Stimulated activated CD8-positive, alpha-beta memory T cell treated with anti-CD3 and anti-CD28 coated beads, Interleukin-15, amount 100 ng/mL, for 4 hours (primary cell): Measurements from ENCODE around the gene URM1.
"Not testable (repeated sequence)": the region's sequence is repeated elsewhere in the genome, so short reads cannot be mapped to it uniquely, and the experiment has no call there.

Experiments used
- DNase-seq, 2 donors: peaks; one replicate each; pipeline ENCODE4 v3.0.0-alpha.2; 2020; ENCODE audit warnings: low read depth in 2 of 2

The URM1 gene

DNA sequence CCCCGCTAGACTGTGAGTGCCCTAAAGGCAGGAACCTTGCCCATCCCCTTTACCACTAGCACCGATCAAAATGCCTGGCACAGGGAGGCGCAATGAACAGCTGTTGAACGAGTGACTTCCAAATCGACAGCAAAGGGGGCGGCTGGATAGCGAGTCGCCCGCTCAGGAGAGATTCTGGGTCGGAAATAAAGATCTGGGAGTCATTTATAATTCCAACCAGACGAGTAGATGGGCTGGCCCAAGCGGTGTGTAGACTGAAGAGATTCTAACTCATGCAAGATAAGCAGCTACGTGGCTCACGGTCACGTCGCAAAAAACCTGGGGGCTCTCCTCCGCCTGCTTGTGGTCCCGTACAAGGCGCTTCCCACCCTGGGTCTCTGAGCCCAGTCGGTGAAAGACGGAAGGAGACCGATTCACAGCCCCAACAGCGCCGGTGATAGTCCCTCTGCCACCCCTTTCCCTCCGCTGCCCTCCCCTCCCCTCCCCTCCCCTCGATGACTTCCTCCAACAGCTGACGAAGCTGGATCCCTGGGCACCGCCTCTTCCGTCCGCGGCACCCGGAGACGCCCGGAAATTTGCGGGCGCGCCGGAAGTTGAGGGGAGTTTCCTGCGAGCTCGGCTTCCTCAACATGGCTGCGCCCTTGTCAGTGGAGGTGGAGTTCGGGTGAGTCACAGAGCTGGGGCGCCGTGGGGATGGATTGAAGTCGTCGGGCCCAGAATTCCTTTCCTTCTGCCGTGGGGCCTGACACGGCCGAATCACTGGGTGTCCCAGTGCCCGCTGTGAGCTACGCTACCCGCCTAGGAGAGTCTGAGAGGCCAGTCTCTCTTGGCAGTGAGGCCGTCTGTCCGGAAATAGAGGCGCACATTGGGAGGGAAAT, at the start of gene URM1:
TSS of gene URM1 (plus strand) at position 623 of the 878 bp plus-strand sequence. CDS start at position 630, 7 bp downstream.
- peak; percentile 92 to 96 for DNase-seq

- no peak for DNase-seq
Measured at GRCh38 chr9:128321879-128322403, 49.2 kb upstream of the URM1 start.

DNA sequence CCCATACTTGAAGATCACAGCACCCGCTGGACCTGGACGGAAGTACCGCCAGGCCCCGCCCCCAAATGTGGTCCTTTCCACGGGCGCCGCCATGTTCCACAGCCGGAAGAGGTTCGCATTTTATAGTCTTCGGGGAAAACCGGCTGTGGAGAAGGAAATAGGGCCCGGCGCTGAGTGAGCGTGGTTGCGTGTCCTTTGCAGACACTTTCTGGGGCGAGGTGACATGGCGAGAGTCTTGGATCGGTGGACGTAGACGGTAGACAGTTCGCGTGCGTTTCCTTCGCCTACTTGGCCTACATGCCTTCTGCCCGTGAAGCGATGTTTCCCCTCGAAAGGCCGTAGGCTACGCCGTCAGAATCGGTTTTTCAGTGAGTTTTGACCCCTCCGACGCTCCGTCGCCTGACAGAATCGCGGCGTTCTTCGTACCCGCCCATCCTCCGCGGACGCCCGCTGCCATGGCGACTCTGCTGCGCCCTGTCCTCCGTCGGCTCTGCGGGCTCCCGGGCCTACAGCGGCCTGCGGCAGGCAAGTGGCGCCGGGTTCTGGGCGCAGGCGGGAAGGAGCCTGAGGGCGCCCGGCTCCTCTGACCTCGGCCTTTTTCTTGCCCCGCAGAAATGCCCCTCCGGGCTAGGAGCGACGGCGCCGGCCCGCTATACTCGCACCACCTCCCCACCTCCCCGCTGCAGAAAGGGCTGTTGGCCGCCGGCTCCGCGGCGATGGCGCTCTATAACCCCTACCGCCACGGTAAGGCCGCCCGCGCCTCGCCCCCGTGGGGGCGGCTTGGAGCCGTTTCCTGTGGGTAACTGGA, 48.6 kb upstream of the URM1 start, which contains the start of the genes COQ4 and TRUB2:
TSS of gene COQ4 (plus strand) at position 436 of the 808 bp plus-strand sequence. CDS start at position 456, 20 bp downstream.
TSS of gene TRUB2 (minus strand) at position 44 of the 808 bp plus-strand sequence. CDS start at position 5, 39 bp downstream.
- DNase-seq, result peak; percentile 83 to 87

GRCh38 chr9:128323212-128323730, 47.9 kb upstream of the URM1 start:
- no peak for DNase-seq

DNA sequence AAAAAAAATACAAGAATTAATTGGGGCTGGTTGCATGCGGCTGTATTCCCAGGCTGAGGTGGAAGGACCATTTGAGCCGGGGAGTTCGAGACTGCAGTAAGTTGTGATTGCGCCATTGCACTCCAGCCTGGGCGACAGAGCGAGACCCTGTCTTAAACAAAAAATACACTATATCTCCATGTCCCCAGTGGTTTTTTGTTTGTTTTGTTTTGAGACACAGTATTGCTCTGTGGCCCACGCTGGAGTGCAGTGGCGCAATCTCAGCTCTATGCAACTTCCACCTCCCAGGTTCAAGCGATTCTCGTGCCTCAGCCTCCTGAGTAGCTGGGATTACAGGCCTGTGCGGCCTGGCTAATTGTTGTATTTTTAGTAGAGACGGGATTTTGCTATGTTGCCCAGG, 47.4 kb upstream of the URM1 start:
- DNase-seq, result no peak

GRCh38 chr9:128324401-128324800, 46.8 kb upstream of the URM1 start:
- no peak for DNase-seq

DNA sequence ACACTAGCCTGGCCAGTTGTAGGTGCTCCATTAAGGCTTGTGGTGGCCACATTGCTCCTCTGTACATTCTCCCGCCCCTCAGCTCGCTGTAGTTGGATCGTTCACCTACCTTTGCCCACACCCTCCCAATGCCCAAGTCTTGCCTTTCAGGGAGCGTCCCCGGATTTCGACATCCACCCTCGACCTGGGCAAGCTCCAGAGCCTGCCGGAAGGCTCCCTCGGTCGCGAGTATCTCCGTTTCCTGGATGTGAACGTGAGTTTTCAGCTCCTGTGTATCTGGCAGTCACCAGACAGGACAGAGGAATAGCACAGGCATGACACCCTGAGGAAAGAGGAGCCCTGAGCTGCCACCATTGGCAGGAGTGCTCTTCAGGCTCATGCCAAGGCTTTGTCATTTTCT, 45.5 kb upstream of the URM1 start:
- no peak for DNase-seq

DNA sequence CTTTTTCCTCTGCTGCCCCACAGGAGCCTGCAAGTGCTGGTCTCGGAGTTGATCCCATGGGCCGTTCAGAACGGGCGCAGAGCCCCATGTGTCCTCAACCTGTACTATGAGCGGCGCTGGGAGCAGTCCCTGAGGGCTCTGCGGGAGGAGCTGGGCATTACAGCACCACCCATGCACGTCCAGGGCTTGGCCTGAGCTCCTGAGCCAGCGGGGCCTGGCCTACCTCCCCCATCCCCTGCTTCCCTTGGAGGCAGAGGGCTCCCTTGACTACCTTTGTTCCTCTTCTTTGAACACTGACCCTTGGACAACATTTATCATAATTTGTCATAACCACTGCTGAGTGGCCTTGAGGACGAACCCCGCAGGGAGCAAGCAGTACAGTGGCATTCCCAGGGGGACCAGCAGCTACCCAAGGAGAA, 37.7 kb upstream of the URM1 start:
- no peak for DNase-seq

DNA sequence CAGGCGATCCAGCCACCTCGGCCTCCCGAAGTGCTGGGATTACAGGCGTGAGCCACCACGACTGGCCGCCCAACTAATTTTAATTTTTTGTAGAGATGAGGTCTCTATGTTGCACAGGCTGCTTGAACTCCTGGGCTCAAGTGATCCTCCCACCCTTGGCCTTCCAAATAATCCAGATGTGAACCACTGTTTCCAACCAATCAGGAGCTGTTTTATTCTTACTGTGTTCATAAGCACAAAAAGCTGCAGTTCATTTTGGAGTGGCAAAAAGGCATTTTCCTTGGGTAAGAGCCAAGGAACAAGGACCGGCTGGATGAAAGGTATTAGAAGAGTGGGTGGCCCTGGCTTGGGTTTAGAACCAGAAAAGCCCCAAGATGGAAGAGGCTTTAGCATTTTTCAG, 36.0 kb upstream of the URM1 start:
- no peak for DNase-seq

DNA sequence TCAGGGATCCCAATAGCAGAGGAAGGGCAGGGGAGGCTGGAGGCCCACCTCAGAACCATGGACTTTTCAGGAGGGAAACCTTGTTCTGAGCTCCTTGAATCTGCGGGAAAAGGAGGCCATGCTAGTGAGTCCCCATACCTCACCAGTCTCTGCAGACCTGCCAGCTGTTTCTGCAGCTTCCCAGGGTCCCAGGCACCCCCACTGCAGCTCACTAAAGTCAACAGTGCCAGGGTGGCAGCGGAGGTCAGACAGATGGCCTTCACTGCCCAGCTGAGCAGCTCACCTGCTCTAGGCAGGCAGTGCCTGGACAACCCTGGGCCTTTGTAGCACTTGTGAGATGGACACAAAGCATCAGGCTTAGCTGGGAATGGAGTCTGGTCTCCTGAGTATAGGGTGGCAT, 35.3 kb upstream of the URM1 start:
- no peak for DNase-seq

GRCh38 chr9:128337936-128338335, 33.2 kb upstream of the URM1 start:
- no peak for DNase-seq

GRCh38 chr9:128338852-128339614, 32.1 kb upstream of the URM1 start:
- not testable (repeated sequence) for DNase-seq

GRCh38 chr9:128339761-128340690, 31.1 kb upstream of the URM1 start, which contains the start of gene SLC27A4:
TSS of gene SLC27A4 (plus strand) at chr9:128340527. CDS start at chr9:128343133, 2,606 bp downstream.
- DNase-seq, result peak; percentile 53 to 62

DNA sequence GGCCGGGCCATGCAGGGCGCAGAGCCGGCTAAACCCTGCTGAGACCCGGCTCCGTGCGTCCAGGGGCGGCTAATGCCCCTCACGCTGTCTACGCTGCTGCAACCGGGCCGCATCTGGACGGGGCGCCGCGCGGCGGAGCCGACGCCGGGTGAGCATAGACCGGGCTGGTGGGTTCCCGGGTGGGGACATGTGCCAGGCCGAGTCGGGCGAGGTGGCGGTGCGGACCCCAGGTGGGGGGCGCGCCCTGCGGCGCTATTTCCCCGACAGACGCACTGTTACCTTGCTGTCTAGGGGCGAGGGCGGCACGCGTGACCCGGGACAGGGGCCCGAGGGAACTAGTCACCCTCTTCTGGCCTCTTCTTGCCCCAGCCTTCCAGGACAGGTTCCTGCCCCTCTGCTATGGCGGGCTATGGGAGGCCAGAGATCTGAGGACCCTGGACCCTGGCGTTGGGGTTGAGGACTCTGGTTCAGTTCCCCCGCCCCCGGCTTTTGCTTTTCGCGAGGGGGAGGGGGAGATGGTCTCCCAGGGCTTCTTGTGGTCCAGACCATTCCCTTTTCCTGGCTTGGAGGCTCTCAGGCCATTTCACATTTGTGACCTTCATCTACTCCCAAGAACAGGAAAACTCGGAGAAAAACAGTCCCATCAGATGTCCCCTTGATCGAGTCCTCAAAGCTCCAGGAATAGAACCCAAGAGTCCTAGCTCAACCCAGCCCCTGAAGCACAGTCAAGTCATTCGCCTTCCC, 30.3 kb upstream of the URM1 start:
- DNase-seq, result no peak

GRCh38 chr9:128341435-128341849, 29.7 kb upstream of the URM1 start:
- peak; percentile 31 to 35 for DNase-seq

- DNase-seq, result no peak
Measured at GRCh38 chr9:128342971-128343680, 28.0 kb upstream of the URM1 start.

DNA sequence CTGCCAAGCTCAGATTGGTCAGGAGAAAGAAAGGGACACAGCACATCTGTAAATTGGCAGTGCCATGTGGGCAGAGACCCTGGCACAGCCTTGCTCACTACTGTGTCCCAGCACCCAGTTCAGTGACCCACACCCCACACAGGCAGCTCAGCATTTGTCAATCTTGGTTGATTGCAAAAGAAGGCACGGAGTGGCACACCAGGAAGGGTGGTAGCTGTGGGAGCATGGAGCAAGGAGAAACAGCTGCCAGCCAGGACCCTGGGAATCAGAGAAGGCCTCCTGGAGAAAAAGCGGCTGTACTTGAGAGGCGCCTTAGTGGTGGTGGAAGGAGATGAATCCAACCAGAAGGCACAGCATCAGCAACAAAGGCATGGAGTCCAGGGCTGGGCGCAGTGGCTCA, 27.3 kb upstream of the URM1 start:
- no peak for DNase-seq

GRCh38 chr9:128344931-128345605, 26.1 kb upstream of the URM1 start:
- no peak for DNase-seq
